HG02759 (cell line): Measurements from ENCODE around the gene TMEM125.

Source experiments
- ATAC-seq: cut with Tn5 transposase; IDR thresholded peaks from one replicate; pipeline ENCODE4 v1.9.1; 2021; ENCODE audit warnings: mild to moderate bottlenecking, moderate library complexity; ENCODE audit not compliant: unreplicated experiment

Gene TMEM125

GRCh38 chr1:43272576-43273571 is 3.1 kb downstream of the TMEM125 start:
- no peak for ATAC-seq

- ATAC-seq = no peak
These were observed 3.9 kb downstream of the TMEM125 start for GRCh38 chr1:43273708-43274107.

- ATAC-seq = no peak
These were observed 4.5 kb downstream of the TMEM125 start for GRCh38 chr1:43274125-43274803.

GRCh38 chr1:43274804-43275180 is 5.0 kb downstream of the TMEM125 start:
- ATAC-seq = no peak

- no peak for ATAC-seq
These were observed 6.2 kb downstream of the TMEM125 start for GRCh38 chr1:43275826-43276620.

- no peak for ATAC-seq
These were observed 6.9 kb downstream of the TMEM125 start for GRCh38 chr1:43276673-43277072.

GRCh38 chr1:43277116-43277876 is 7.5 kb downstream of the TMEM125 start:
- ATAC-seq = no peak

- ATAC-seq = no peak
These were observed 9.4 kb downstream of the TMEM125 start for GRCh38 chr1:43279161-43279560.

- ATAC-seq = no peak
These were observed 9.9 kb downstream of the TMEM125 start for GRCh38 chr1:43279666-43280065.

GRCh38 chr1:43280692-43281091 is 10.9 kb downstream of the TMEM125 start:
- no peak for ATAC-seq

GRCh38 chr1:43282220-43283195 is 12.7 kb downstream of the TMEM125 start:
- no peak for ATAC-seq

GRCh38 chr1:43284065-43284464 is 14.3 kb downstream of the TMEM125 start:
- no peak for ATAC-seq

GRCh38 chr1:43284546-43285110 is 14.8 kb downstream of the TMEM125 start:
- no peak for ATAC-seq

GRCh38 chr1:43285269-43285990 is 15.6 kb downstream of the TMEM125 start, which contains the start of gene C1orf210:
TSS of gene C1orf210 (minus strand) at chr1:43285581. CDS start at chr1:43283270, 2,311 bp downstream.
- no peak for ATAC-seq

GRCh38 chr1:43286115-43286514 is 16.3 kb downstream of the TMEM125 start:
- ATAC-seq = no peak

- ATAC-seq = no peak
These were observed 16.8 kb downstream of the TMEM125 start for GRCh38 chr1:43286533-43286932.

- ATAC-seq = no peak
These were observed 18.4 kb downstream of the TMEM125 start for GRCh38 chr1:43288058-43288784.
